Cerebellar cortex (tissue), 1 donor: Measurements from ENCODE around the gene MVB12A.

Source experiments
- DNase-seq: peaks from one replicate; pipeline ENCODE4 v3.0.0-alpha.2; 2015; ENCODE audit warnings: low spot score

MVB12A gene

GRCh38 chr19:17419621-17420474 is at the start of gene MVB12A:
MVB12A (plus strand) TSS chr19:17420047; CDS start chr19:17420136, 89 bp downstream.
- peak; percentile 99 for DNase-seq

GRCh38 chr19:17376935-17377600 is 42.8 kb upstream of the MVB12A start, which contains the start of gene PLVAP:
PLVAP (minus strand) TSS chr19:17377342; CDS start chr19:17377288, 54 bp downstream.
- DNase-seq = no peak

- no peak for DNase-seq
These were observed 41.6 kb upstream of the MVB12A start for GRCh38 chr19:17378271-17378670.

DNA sequence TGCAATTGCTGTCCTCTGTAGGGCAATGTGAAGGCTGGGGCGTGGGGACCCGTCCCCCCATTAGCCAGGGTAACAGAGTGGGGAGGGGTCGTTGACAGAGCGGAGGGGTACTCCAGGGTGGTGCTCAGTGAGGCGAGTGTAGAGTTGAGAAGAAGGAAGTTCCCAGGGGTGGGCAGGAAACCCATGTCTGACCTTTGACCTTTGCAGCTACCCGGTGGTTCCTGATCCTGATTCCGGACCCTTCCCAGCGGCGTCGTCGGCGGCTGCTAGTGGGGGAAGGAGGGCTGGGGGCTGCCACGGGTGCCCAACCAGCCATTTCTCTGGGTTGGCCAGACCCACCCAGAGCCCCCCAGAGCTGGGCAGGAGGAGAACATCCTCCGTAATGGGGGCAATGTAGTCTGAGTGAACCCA is 40.6 kb upstream of the MVB12A start:
- no peak for DNase-seq

DNA sequence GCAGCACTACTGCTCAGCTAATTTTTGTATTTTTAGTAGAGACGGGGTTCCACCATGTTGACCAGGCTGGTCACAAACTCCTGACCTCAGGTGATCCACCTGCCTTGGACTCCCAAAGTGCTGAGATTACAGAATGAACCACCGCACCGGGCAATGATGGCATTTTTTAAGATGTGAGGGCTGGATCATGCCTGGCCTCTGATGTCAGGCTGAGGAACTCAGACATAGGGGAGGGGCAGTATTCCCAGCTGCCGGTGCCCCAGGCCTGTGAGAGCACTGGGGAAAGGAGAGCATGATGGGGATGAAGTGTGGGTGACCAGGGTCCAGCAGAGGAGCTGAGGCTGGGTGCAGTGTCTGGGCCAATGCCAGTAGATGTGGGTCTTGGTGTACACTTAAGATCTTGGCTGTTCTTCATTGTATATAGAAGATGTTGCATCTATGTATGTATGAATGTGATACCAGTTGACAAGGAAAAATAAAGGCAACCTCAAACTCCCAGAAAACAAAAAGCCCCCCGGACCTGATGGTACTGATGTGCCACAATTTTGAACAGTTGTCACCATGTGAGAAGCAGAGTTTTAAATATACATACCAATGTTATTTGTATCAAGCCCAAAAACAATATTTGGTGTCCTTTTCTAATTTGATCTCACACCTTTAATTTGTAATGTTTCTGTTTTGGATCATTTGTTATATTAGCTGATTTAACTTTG is 39.3 kb upstream of the MVB12A start:
- DNase-seq = no peak

- peak; percentile 56 for DNase-seq
These were observed 33.8 kb upstream of the MVB12A start for GRCh38 chr19:17385878-17386611.

GRCh38 chr19:17389288-17389687 is 30.6 kb upstream of the MVB12A start:
- no peak for DNase-seq

DNA sequence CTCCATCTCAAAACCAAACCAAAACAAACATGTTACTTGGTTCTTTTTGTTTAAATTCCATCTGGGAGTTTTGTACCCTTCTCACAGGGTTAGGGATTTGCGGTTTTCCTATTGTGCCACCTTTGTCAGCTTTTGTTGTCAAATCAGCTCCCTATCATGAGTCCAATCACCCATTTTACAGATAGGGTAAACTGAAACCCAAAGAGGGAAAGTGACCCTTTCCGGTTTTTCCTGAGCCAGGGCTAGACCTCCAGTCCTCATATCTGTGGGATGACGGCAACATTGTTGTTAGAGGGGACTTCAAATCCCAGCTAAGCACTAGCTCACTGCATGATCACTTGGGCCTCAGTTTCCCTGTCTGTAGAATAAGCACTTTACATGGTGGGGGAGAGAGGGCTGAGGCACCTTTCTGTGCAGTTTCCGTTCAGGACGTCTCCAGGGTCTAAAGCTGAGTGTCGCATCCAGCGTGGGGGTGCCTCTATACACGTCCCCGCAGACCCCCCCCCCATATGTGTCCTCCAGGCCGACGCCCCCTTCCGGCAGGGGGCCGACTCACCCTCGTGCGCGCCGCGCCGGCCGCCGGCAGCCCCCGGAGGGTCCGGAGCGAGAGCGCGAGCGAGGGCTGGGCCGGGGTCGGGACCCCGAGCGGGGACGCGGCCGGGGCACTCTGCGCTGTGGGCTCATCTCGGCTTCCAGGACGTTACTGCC is 29.7 kb upstream of the MVB12A start:
- no peak for DNase-seq

GRCh38 chr19:17390665-17391370 is 29.0 kb upstream of the MVB12A start:
- DNase-seq = peak; percentile 78

DNA sequence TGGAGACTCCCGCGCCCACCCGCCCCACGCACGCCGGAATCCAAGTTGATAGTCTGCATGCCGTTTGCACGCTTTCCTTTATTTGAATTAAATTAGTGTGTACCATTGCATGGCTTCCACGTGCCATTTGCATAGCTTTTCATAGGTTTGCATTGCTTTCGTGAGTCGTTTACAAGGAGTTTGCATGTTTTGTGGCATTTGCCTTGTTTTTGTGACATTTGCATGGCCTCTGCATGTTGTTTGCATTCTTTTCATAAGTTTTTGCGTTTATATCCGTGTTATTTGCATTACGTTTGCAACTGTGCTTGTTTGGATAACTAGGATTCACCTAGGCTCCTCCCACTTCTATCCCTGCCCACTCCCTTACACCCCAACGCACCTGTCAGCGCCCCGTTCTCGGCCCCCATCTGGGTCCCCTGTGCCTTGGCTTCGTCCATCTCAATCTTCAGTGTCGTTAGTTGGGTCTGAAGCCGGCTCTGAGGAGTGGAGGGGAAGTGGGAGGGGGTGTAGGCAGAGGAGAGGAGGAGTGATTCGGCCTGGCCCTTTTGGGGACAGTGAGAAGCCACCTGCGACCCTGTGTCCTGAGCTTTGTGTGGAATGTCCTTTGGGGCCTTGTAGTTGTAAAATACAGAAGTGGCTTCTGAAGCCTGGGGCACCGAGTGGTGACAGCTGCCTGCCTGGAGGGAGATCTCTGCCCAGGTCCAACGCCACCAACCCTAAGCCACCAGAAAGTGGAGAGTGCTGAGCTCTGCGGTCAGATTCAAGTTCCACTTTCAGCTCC is 28.3 kb upstream of the MVB12A start:
- DNase-seq = peak; percentile 36

- peak; percentile 44 for DNase-seq
These were observed 26.8 kb upstream of the MVB12A start for GRCh38 chr19:17393002-17393401.

GRCh38 chr19:17393914-17394313 is 25.9 kb upstream of the MVB12A start, which contains the start of gene CCDC194:
CCDC194 (minus strand) TSS chr19:17394196; CDS start chr19:17394158, 38 bp downstream.
- no peak for DNase-seq

DNA sequence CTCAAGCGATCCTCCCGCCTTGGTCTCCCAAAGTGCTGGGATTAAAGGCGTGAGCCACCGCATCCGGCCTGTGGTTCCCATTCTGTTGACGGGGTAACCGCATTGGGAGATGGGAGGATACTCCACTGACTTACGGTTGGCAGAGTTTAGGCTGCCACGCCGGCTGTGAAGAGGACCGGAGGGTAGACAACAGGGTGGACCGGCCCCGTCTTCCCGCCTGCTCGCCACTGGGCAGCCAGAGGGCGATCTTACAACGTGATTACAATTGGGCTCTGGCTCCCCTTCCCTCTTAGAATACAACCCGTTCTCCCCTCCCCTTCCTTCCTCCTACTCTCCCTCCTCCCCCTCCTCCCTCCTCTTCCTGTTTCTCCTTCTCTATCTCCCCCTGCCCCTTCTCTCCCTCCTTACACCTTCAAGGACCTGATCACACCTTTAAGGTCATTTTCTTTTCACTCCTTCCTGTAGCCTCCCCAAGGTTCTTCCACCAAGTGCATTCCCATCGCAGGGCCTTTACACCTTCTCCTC is 24.9 kb upstream of the MVB12A start:
- DNase-seq = peak; percentile 81

- DNase-seq = no peak
These were observed 20.8 kb upstream of the MVB12A start for GRCh38 chr19:17398902-17399527.

- no peak for DNase-seq
These were observed 18.2 kb upstream of the MVB12A start for GRCh38 chr19:17401628-17402027.

- DNase-seq = peak; percentile 63
These were observed 16.6 kb upstream of the MVB12A start for GRCh38 chr19:17402982-17403855.

DNA sequence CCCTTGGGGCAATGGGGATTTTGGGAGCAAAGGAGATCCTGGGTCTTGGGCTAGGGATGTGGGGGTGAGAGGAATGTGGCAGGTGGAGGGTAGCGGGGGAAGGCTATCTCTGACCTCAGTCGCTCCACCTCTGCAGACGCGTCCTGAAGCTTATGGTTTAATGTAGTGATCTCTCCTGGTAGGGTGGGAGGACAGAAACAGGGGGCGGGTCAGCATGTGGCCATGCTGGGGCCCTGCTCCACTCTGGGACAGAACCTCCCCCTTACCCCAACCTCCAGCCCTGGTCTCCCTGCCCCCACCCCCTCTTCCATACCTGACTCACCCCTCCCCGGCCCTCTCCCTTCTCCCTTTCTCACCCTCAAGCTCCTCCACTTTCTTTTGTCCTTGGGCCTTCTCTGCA is 15.8 kb upstream of the MVB12A start:
- no peak for DNase-seq
